Measurements from ENCODE around the gene RPS6KA2.

The RPS6KA2 gene

GRCh38 chr6:166423781-166424180, 203.3 kb downstream of the RPS6KA2 start:
- no peak for TF ChIP-seq CTCF (conservative IDR thresholded peaks at IDR 0.05)
- no peak for TF ChIP-seq ZFX (IDR thresholded peaks at IDR 0.05)

GRCh38 chr6:166423051-166423745, 203.9 kb downstream of the RPS6KA2 start:
- no peak for TF ChIP-seq CTCF (conservative IDR thresholded peaks at IDR 0.05)
- no peak for TF ChIP-seq ZFX (IDR thresholded peaks at IDR 0.05)

More at GRCh38 chr6:166423781-166424180, 203.3 kb downstream of the RPS6KA2 start:
- no peak overlapping the region for H3K27ac ChIP-seq

GRCh38 chr6:166422201-166422940, 204.7 kb downstream of the RPS6KA2 start:
- TF ChIP-seq ZFX (IDR thresholded peaks at IDR 0.05) (no peak), CTCF (conservative IDR thresholded peaks at IDR 0.05) (no peak)
- no peak overlapping the region for H3K27ac ChIP-seq

More at GRCh38 chr6:166423051-166423745, 203.9 kb downstream of the RPS6KA2 start:
- no peak overlapping the region for H3K27ac ChIP-seq

- TF ChIP-seq ZFX (IDR thresholded peaks at IDR 0.05) = no peak
- no peak; the same call in 1 of the 2 replicates for TF ChIP-seq CTCF (conservative IDR thresholded peaks at IDR 0.05)
- no peak overlapping the region for H3K27ac ChIP-seq
These were observed 206.7 kb downstream of the RPS6KA2 start for GRCh38 chr6:166420351-166420750.

GRCh38 chr6:166419717-166420116, 207.3 kb downstream of the RPS6KA2 start:
- H3K27ac ChIP-seq = no peak overlapping the region
- TF ChIP-seq ZFX (IDR thresholded peaks at IDR 0.05) (no peak), CTCF (conservative IDR thresholded peaks at IDR 0.05) (no peak)

GRCh38 chr6:166419286-166419685, 207.8 kb downstream of the RPS6KA2 start:
- no peak overlapping the region for H3K27ac ChIP-seq
- no peak for TF ChIP-seq ZFX (IDR thresholded peaks at IDR 0.05)
- no peak for TF ChIP-seq CTCF (conservative IDR thresholded peaks at IDR 0.05)

- TF ChIP-seq ZFX (IDR thresholded peaks at IDR 0.05) (no peak), CTCF (conservative IDR thresholded peaks at IDR 0.05) (no peak)
- H3K27ac ChIP-seq = no peak overlapping the region
These were observed 208.3 kb downstream of the RPS6KA2 start for GRCh38 chr6:166418691-166419143.

Measured in C4-2B (cell line).